Ureter (tissue), 1 donor: Measurements from ENCODE around the gene CA10. TPM values are rescaled to one million over a fixed set of nuclear protein-coding genes. Genes with fewer than 3 reads are reported as not detected.

ENCODE experiments used
- DNase-seq: peaks from one replicate; pipeline ENCODE4 v3.0.0-alpha.2; 2020; ENCODE audit warnings: low spot score
- total RNA-seq: library from RNA; stranded (reverse); gene quantifications from one replicate; pipeline ENCODE4 v1.2.4, GENCODE V29; 2023
- donor health status: DM: yes; HTN: yes; CAD: no.

The CA10 gene
- total RNA-seq, 1 donor from 2014 or later: not detected

DNA sequence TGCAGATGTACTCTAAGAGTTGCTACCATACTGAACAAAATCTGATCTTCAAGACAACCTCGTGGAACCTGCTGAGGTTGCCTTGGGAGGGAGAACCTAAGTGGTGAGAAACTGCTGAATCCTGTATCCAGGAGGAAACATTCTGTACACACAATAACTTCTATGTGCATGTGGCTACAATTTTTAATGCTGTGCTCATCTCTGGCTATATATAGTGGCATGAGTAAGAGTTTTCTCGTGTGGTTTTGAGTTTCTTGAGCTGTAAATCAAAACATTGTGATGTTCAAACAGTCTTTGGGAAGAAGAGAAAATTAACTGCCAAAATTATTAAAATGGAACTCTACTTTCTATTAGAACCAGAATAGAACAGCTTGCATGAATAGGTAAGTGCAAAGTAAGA, 206.8 kb downstream of the CA10 start:
- DNase-seq: no peak

GRCh38 chr17:51948128-51948527, 210.4 kb downstream of the CA10 start:
- DNase-seq: no peak

DNA sequence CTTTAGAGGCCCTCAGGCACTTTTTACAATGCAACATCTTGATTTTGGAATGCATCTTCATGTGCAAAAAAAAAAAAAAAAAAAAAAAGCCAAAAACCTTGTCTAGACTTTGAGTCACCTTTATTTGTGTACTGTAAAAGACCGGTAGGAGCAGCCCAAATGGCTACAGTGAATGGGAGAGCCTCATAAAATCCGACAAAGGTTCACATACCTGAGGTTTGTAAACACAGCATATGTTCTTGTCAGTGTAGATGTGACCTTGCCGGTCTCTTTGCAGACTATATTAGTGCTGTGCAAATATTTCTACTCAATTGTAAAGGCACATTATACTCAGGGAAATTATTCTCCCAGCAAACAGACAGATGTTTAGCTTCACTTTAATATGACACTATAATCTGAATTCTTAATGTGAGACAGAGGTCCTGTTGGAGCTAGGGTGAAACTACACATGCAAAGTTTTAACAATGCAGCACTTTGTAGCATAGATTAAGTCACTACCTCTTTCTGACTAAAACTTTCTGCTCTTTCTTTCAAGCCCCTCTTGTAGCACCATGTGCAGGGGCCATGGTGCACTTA, 211.3 kb downstream of the CA10 start:
- no peak for DNase-seq

- no peak for DNase-seq
These were observed 212.2 kb downstream of the CA10 start for GRCh38 chr17:51946311-51946710.

GRCh38 chr17:51941272-51941671, 217.2 kb downstream of the CA10 start:
- DNase-seq: no peak

DNA sequence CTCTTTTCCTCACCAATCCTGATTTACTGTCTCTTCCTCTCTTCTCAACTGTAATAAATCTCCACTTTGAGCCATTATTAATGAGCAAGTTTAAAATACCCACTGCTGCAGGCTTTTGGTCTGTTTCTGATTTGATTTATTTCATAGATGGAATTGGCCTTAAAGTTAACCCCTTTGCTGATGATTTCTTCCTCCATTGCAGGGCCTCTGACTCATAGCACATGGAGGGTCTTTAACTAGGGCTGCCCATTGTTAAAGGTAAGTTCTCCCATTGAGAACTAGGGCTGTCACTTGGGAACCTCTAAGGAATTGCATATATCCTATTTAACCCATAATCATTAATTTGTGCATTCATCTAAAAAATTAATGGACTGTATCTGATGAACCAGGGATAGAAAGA, 221.2 kb downstream of the CA10 start:
- DNase-seq: no peak

- DNase-seq: no peak
These were observed 223.0 kb downstream of the CA10 start for GRCh38 chr17:51935477-51935876.

- DNase-seq: no peak
These were observed 224.9 kb downstream of the CA10 start for GRCh38 chr17:51933647-51934046.

GRCh38 chr17:51926448-51926847, 232.1 kb downstream of the CA10 start:
- DNase-seq: no peak

- no peak for DNase-seq
These were observed 237.0 kb downstream of the CA10 start for GRCh38 chr17:51921500-51921899.

DNA sequence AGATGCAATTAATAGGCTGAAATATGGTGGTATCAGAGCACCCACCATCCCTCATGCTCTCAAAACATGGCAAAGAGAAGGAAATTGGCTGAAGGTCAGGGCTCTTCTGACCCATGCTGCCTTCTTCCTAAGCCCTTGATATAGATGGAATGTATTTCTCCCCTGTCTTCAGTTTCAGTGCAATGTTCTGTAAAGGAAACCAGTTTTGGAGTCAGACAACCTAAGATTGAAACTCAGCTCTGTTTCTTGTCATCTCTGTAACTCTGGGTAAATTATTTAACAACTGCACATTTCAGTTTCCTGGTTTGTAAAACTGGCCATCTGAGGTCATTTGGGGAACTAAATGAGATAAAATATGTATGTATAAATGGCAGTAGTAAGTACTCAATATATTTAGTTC, 243.9 kb downstream of the CA10 start:
- DNase-seq: no peak

DNA sequence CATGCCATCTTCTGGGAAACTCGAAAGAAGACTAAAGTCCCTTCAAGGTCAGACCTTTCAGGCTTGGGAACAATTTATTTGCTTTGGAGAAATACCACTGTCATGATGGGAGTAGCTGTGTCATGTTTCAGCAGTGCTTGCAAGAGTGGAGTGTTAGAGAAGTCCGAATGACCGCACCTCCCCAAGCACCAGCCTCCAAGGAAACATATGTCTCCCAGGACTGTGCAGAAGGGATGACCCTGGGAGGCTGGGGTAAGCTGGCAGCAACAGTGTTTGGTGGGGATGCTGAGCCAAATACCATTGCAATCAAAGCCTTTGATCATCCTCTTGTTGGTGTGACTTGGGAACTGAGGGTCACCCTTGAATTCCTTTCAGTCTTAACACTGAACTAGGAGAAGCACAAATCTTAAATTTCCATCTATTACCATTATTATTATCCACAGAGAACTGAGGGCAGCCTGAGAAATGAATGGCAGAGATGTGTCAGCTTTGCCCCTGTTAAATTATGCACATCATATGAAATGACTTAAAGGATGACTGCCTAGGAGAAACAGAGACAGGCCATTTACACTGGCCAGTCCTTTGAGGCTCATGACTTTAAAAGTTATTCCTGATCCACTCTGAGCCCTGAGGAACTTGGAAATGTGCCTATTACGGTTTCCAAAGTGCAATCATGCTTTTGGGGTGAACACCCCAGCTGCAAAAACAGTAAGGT, 244.9 kb downstream of the CA10 start:
- DNase-seq: no peak

- DNase-seq: no peak
These were observed 245.6 kb downstream of the CA10 start for GRCh38 chr17:51912939-51913338.

- DNase-seq: no peak
These were observed 247.3 kb downstream of the CA10 start for GRCh38 chr17:51911237-51911636.

DNA sequence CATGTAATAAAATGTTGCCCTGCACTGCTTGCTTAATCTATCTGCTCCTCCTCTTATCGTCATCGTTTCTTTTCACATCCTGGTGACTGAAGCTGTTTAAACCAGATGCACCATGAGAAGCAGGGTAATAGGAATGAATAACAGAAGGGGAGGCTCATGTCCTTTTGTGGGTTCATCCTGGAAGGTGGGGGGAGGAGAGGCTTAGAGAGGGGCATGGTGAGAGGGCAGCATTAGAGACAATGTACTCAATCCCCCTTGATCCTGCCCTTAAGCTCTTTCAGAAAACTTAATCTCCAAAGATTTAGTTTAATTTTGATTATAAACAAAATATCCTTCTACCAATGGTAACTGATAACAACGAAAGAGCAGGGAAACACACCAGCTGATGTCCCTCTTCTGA, 248.5 kb downstream of the CA10 start:
- no peak for DNase-seq

DNA sequence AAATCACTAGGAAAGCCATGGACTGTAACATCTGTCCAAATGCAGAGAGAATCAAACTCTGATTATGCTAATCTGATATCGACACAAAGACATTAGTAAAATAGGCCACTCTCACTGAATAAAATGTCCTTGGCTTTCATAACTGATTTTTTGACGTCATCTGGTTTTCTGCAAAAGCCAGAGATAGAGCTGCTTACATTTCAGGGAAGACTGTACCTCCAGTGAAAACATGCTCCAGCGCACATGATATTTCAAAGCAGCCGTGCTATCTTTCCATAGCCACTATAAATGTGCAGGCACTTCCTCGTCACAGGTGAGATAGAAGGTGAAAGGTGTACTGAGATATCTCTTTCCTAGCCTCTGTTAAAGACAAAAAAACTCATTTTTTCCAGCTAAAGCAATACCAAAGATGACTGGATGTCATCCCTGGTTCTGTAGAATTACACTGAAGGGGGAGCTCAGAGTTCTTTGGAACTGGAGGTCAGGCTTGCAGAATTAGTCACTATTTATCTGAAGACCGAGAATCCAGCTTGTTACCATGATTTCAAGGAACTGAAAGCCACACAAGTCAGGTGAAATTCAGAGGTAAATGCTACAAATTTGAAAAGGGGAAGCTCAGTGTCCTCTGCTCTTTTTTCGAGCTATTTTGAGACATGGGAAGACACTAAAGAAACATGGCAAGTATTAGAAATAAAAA, 249.5 kb downstream of the CA10 start:
- no peak for DNase-seq

DNA sequence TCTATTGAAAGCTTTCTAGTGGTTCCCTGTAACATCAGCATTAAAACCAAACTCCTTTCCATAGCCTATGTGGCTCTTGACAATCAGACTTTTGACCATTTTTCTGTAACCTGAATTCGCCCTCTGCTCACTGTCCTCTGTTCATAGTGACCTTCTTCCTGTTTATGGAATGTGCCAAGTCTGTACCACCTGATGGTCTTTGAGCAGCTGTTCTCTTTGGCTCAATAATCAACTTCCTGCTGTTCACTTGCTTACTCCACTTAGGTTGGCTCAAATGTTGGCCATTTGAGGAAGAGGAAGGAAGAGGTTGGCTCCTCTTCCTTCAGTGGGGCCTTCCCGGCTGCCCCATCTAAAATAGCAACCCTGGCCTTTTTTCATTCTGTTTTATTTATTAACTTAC, 251.5 kb downstream of the CA10 start:
- no peak for DNase-seq

DNA sequence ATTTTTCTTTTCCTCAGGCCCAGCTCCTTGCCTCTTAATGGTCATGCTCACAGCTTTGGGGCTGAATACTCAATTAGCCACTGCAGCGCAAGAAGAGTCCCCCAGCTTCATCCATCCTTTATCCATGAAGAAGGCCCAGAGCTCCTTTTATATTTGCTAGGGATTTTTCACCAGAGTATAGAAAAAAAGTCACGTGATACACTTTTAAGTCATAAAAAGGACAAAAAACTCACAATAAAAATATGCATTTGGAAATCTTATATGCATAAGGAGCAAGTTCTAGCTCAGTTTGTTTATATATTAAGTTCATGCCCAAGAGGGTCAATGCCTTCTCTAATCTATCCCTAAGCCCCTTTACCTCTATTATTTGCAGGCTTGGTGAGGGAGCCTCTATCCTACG, 254.1 kb downstream of the CA10 start:
- no peak for DNase-seq

GRCh38 chr17:51901242-51901641, 257.3 kb downstream of the CA10 start:
- no peak for DNase-seq

DNA sequence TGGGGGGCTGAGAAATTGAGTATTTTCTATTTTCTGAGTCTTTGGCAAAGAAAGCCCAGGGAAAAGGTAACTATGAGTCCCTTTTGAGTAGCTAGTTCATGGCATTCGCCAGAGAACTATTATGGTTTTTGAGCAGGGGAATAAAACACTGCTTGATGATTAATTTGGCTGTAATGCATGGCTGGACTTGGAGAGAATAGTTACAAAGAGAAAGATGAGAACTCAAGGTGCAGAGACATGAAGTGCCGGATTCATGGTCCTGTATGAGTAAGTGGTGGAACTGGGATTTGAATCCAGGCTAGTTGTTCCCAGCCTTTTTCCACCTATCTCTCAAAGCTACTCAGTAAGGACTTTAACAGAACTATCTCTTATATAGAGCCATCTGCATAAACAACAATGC, 266.6 kb downstream of the CA10 start:
- no peak for DNase-seq

- no peak for DNase-seq
These were observed 267.8 kb downstream of the CA10 start for GRCh38 chr17:51890710-51891109.

- DNase-seq: no peak
These were observed 269.7 kb downstream of the CA10 start for GRCh38 chr17:51888816-51889215.

DNA sequence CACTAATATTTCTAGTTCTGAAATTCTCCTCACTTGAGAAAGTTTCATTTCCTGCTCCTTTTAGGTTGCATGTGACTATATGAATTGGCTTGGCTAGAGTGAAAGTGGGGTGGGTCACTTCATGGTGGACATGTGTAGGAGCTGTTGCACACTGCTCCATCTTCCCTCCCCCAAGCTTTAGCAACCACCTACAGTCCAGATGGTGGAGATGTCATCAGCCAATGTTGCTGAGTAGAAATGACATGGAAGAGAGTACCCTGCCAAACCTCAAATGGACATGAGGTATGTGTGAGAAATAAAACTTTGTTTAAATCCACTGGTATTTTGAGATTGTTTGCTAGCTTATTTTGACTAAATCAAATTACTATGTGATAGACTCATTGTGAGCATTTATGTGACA, 281.5 kb downstream of the CA10 start:
- no peak for DNase-seq
